ENCODE data around the gene C10orf120. TPM values are rescaled to one million over a fixed set of nuclear protein-coding genes. Genes with fewer than 3 reads are reported as not detected.

The C10orf120 gene
- total RNA-seq, 1 experiment from 2014 or later, result not detected

- H3K9me3 Mint-ChIP-seq (ENCODE audit: unreplicated experiment), result no peaks in the 10 kb centered on the region
- no peaks in the 10 kb centered on the region for H3K36me3 Mint-ChIP-seq (ENCODE audit: insufficient read depth, unreplicated experiment)
- intact Hi-C loops (cut with micrococcal nuclease), result no loop called here
- peak; percentile 14 for DNase-seq (ENCODE audit: unreplicated experiment)
- peaks cover 7% of the 10 kb centered on the region for H3K4me1 Mint-ChIP-seq (ENCODE audit: insufficient read depth, unreplicated experiment)
- ChIA-PET POLR2A (no interaction called here), CTCF (no interaction called here)
- TF ChIP-seq CTCF (IDR thresholded peaks at IDR 0.05; ENCODE audit: unreplicated experiment), result no peak
- no peak overlapping the region for H3K27ac Mint-ChIP-seq (ENCODE audit: low read depth, unreplicated experiment)
- H3K4me3 Mint-ChIP-seq (ENCODE audit: unreplicated experiment), result no peak overlapping the region
- BruUV-seq (replicated peaks), result no TSS peak
- peaks cover 47% of the 10 kb centered on the region for H3K27me3 Mint-ChIP-seq (ENCODE audit: insufficient read depth, unreplicated experiment)
Observed at GRCh38 chr10:122671355-122671754, 28.3 kb downstream of the C10orf120 start.

GRCh38 chr10:122669842-122670241 lies 29.8 kb downstream of the C10orf120 start:
- BruUV-seq (replicated peaks), result no TSS peak
- TF ChIP-seq CTCF (IDR thresholded peaks at IDR 0.05; ENCODE audit: unreplicated experiment), result no peak
- intact Hi-C loops (cut with micrococcal nuclease), result no loop called here
- no peak for DNase-seq (ENCODE audit: unreplicated experiment)
- H3K4me1 Mint-ChIP-seq (ENCODE audit: insufficient read depth, unreplicated experiment), result peaks cover 7% of the 10 kb centered on the region
- no peaks in the 10 kb centered on the region for H3K9me3 Mint-ChIP-seq (ENCODE audit: unreplicated experiment)
- no peak overlapping the region for H3K4me3 Mint-ChIP-seq (ENCODE audit: unreplicated experiment)
- no peaks in the 10 kb centered on the region for H3K36me3 Mint-ChIP-seq (ENCODE audit: insufficient read depth, unreplicated experiment)
- ChIA-PET POLR2A (no interaction called here), CTCF (interaction anchor here (0.7 to 1.0 kb wide), 2 partner anchors 21 to 171 kb away, joined by 3 read pairs; no protein-coding TSS in a partner anchor)
- peaks cover 36% of the 10 kb centered on the region for H3K27me3 Mint-ChIP-seq (ENCODE audit: insufficient read depth, unreplicated experiment)
- H3K27ac Mint-ChIP-seq (ENCODE audit: low read depth, unreplicated experiment), result no peak overlapping the region

DNA sequence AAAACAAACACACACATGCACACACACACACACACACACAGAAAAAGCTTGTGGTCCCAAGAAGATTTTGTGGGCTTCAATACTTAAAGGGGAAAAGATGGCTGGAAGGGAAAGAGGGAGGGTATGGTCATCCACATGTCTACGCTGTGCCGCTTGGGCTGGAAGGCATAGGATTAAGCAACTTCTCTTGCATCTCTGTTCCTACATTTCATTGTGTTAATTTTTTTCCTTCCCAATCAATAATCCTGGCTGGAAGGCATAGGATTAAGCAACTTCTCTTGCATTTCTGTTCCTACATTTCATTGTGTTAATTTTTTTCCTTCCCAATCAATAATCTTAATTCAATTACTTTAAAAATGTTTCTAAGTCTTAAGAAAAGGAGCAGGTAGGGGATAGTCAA lies 30.6 kb downstream of the C10orf120 start:
- BruUV-seq (replicated peaks), result no TSS peak
- no peaks in the 10 kb centered on the region for H3K9me3 Mint-ChIP-seq (ENCODE audit: unreplicated experiment)
- no peak overlapping the region for H3K27ac Mint-ChIP-seq (ENCODE audit: low read depth, unreplicated experiment)
- H3K27me3 Mint-ChIP-seq (ENCODE audit: insufficient read depth, unreplicated experiment), result peaks cover 30% of the 10 kb centered on the region
- H3K4me1 Mint-ChIP-seq (ENCODE audit: insufficient read depth, unreplicated experiment), result peaks cover 7% of the 10 kb centered on the region
- ChIA-PET CTCF (no interaction called here), POLR2A (no interaction called here)
- DNase-seq (ENCODE audit: unreplicated experiment), result no peak
- TF ChIP-seq CTCF (IDR thresholded peaks at IDR 0.05; ENCODE audit: unreplicated experiment), result no peak
- intact Hi-C loops (cut with micrococcal nuclease), result no loop called here
- no peak overlapping the region for H3K4me3 Mint-ChIP-seq (ENCODE audit: unreplicated experiment)
- no peaks in the 10 kb centered on the region for H3K36me3 Mint-ChIP-seq (ENCODE audit: insufficient read depth, unreplicated experiment)

- H3K4me3 Mint-ChIP-seq (ENCODE audit: unreplicated experiment), result no peak overlapping the region
- CTCF ChIA-PET, result no interaction called here
Observed at GRCh38 chr10:122665946-122666345, 33.7 kb downstream of the C10orf120 start.

More at GRCh38 chr10:122665946-122666345, 33.7 kb downstream of the C10orf120 start:
- no peak for TF ChIP-seq CTCF (IDR thresholded peaks at IDR 0.05; ENCODE audit: unreplicated experiment)
- no peak overlapping the region for H3K27ac Mint-ChIP-seq (ENCODE audit: low read depth, unreplicated experiment)
- H3K27me3 Mint-ChIP-seq (ENCODE audit: insufficient read depth, unreplicated experiment), result peaks cover 29% of the 10 kb centered on the region
- intact Hi-C loops (cut with micrococcal nuclease), result no loop called here
- no TSS peak for BruUV-seq (replicated peaks)
- no peaks in the 10 kb centered on the region for H3K9me3 Mint-ChIP-seq (ENCODE audit: unreplicated experiment)
- DNase-seq (ENCODE audit: unreplicated experiment), result no peak
- POLR2A ChIA-PET, result no interaction called here
- H3K4me1 Mint-ChIP-seq (ENCODE audit: insufficient read depth, unreplicated experiment), result peaks cover 3% of the 10 kb centered on the region
- H3K36me3 Mint-ChIP-seq (ENCODE audit: insufficient read depth, unreplicated experiment), result no peaks in the 10 kb centered on the region

Data from MCF 10A (cell line).